ENCODE measurements around the gene ERV3-1. TPM values are rescaled to one million over a fixed set of nuclear protein-coding genes. Genes with fewer than 3 reads are reported as not detected.
"Not testable (repeated sequence)": the region's sequence is repeated elsewhere in the genome, so short reads cannot be mapped to it uniquely, and the experiment has no call there.

The ERV3-1 gene
- total and polyA plus RNA-seq, 2 experiments from 2014 or later, result 23.7 to 29.2 TPM

GRCh38 chr7:64951250-64951848 lies 55.1 kb downstream of the ERV3-1 start:
- TF ChIP-seq, protein P1, sequence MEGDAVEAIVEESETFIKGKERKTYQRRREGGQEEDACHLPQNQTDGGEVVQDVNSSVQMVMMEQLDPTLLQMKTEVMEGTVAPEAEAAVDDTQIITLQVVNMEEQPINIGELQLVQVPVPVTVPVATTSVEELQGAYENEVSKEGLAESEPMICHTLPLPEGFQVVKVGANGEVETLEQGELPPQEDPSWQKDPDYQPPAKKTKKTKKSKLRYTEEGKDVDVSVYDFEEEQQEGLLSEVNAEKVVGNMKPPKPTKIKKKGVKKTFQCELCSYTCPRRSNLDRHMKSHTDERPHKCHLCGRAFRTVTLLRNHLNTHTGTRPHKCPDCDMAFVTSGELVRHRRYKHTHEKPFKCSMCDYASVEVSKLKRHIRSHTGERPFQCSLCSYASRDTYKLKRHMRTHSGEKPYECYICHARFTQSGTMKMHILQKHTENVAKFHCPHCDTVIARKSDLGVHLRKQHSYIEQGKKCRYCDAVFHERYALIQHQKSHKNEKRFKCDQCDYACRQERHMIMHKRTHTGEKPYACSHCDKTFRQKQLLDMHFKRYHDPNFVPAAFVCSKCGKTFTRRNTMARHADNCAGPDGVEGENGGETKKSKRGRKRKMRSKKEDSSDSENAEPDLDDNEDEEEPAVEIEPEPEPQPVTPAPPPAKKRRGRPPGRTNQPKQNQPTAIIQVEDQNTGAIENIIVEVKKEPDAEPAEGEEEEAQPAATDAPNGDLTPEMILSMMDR (IDR thresholded peaks at IDR 0.05; ENCODE audit: low read depth, low read length), result peak; percentile 78
- Histone ChIP-seq H3K4me3 (no peak overlapping the region), H3K27me3 (peaks cover 43% of the 10 kb centered on the region), H3K4me1 (ENCODE audit: low read depth) (no peaks in the 10 kb centered on the region), H3K9me3 (ENCODE audit: low read depth) (no peaks in the 10 kb centered on the region), H3K36me3 (no peaks in the 10 kb centered on the region), H3K27ac (no peak overlapping the region)
- DNase-seq (ENCODE audit: low read depth in 1 of 2, low spot score in 1 of 2), result peak; percentile 56 to 74

DNA sequence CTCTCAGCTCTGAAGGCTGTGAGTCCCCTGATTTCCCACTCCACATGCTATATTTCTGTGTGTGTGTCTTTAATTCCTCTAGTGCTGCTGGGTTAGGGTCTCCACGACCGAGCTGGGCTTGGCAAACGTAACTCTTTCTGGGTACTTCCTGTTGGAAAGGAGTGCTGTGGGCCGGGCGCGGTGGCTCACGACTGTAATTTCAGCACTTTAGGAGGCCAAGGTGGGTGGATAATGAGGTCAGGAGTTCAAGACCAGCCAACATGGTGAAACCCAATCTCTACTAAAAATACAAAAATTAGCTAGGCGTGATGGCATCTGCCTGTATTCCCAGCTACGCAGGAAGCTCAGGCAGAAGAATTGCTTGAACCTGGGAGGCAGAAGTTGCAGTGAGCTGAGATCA lies 55.8 kb downstream of the ERV3-1 start:
- not testable (repeated sequence) for H3K36me3 ChIP-seq; H3K9me3 ChIP-seq (ENCODE audit: low read depth); H3K4me3 ChIP-seq; H3K27ac ChIP-seq; H3K4me1 ChIP-seq (ENCODE audit: low read depth)
- peaks cover 50% of the 10 kb centered on the region for H3K27me3 ChIP-seq
- DNase-seq (ENCODE audit: low read depth in 1 of 2, low spot score in 1 of 2), result peak in 1 of 2 donors; percentile 55

- H3K4me3 ChIP-seq; H3K36me3 ChIP-seq; H3K27ac ChIP-seq; H3K9me3 ChIP-seq (ENCODE audit: low read depth); DNase-seq (ENCODE audit: low read depth in 1 of 2, low spot score in 1 of 2); H3K4me1 ChIP-seq (ENCODE audit: low read depth): not testable (repeated sequence)
- peaks cover 52% of the 10 kb centered on the region for H3K27me3 ChIP-seq
These were observed 57.7 kb downstream of the ERV3-1 start for GRCh38 chr7:64948774-64949173.

DNA sequence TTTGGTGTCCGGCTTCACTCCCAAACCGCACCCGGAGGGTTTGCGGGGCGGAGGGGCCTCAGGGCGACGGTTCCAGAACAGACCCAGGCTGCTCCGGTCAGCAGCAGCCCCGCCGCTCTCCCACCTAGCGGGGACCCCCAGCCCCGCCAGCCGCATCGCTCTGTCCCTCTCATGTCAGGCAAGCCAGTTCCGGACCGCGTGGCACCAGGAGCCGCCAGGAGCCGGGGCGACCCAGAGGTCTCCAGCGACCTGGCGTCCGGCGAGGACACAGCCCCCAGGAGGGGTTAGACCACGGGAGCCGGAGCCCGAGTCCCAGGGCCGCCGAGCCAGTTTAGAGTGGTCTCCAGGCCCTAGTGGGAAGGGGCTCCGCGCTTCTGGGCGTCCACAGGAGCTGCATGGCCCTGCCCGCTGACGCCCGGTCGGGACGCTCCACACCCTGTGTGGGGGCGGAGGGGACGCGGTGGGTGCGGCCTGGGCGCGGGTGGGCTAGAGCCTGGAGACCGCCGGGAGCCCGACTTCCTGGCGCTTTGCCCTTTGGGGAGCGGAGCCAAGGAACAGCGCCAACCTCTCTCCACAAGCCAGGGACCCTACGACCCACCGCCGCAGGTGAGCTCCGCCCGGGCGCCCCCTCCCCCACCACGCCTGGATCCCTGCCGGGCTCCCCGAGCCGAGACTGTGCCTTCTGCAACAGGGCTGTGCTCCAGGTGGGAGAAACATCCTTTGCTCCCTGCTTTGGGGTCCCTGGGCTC lies 59.1 kb downstream of the ERV3-1 start:
- Histone ChIP-seq H3K4me3 (peak overlapping the region; percentile 17), H3K4me1 (ENCODE audit: low read depth) (no peaks in the 10 kb centered on the region), H3K36me3 (no peaks in the 10 kb centered on the region), H3K27me3 (peaks cover 52% of the 10 kb centered on the region), H3K27ac (no peak overlapping the region), H3K9me3 (ENCODE audit: low read depth) (no peaks in the 10 kb centered on the region)
- DNase-seq (ENCODE audit: low read depth in 1 of 2, low spot score in 1 of 2), result peak in 1 of 2 donors; percentile 7
- TF ChIP-seq, protein P1 (IDR thresholded peaks at IDR 0.05; ENCODE audit: low read depth, low read length), result no peak

- DNase-seq (ENCODE audit: low read depth in 1 of 2, low spot score in 1 of 2), result peak in 1 of 2 donors; percentile 32
- no peak overlapping the region for H3K4me3 ChIP-seq
- no peaks in the 10 kb centered on the region for H3K9me3 ChIP-seq (ENCODE audit: low read depth)
- H3K4me1 ChIP-seq (ENCODE audit: low read depth), result no peaks in the 10 kb centered on the region
- TF ChIP-seq, protein P1 (IDR thresholded peaks at IDR 0.05; ENCODE audit: low read depth, low read length), result peak; percentile 38
- peaks cover 52% of the 10 kb centered on the region for H3K27me3 ChIP-seq
- no peak overlapping the region for H3K27ac ChIP-seq
- H3K36me3 ChIP-seq, result no peaks in the 10 kb centered on the region
These were observed 59.7 kb downstream of the ERV3-1 start for GRCh38 chr7:64946772-64947171.

GRCh38 chr7:64945503-64946175 lies 60.8 kb downstream of the ERV3-1 start:
- H3K4me1 ChIP-seq (ENCODE audit: low read depth), result no peaks in the 10 kb centered on the region
- H3K4me3 ChIP-seq, result no peak overlapping the region
- H3K36me3 ChIP-seq, result no peaks in the 10 kb centered on the region
- H3K27ac ChIP-seq, result no peak overlapping the region
- TF ChIP-seq, protein P1 (IDR thresholded peaks at IDR 0.05; ENCODE audit: low read depth, low read length), result no peak
- peaks cover 51% of the 10 kb centered on the region for H3K27me3 ChIP-seq
- H3K9me3 ChIP-seq (ENCODE audit: low read depth), result no peaks in the 10 kb centered on the region
- DNase-seq (ENCODE audit: low read depth in 1 of 2, low spot score in 1 of 2), result no peak

DNA sequence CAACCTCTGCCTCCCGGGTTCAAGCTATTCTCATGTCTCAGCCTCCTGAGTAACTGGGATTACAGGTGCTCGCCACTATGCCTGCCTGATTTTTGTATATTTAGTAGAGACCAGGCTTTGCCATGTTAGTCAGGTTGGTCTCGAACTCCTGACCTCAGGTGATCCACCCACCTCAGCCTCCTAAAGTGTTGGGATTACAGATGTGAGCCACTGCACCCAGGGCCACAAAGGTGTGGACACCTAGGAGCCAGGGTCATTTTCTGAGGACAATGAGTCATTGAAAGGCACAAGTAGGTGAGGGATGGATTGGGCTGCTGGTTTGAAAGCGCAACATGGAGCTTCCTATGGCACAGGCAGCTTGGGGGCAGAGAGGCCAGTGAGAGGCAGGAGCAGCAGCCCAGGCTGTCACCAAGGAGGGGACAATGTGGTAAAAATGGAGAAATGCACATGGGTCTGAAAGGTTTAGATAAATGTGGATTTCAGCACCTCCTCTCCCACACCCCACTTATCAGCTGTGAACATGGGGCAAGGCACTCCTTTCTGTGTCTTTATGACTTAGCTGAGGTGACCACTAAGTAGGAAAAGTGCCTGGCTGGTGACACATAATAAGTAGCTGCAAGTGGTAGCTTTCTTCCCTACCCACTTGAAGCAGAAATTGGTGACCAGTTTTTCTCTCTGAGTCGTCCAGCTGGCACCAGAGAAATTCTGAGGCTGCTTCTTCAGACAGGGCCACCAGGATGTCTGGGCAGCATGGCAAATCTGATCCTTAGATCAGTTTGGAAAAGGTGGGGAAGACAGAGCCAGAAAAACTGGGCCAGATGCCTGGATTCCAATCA lies 61.6 kb downstream of the ERV3-1 start:
- peaks cover 43% of the 10 kb centered on the region for H3K27me3 ChIP-seq
- H3K4me3 ChIP-seq; H3K36me3 ChIP-seq; H3K9me3 ChIP-seq (ENCODE audit: low read depth); H3K27ac ChIP-seq; H3K4me1 ChIP-seq (ENCODE audit: low read depth): not testable (repeated sequence)
- peak in 1 of 2 donors; percentile 35 for DNase-seq (ENCODE audit: low read depth in 1 of 2, low spot score in 1 of 2)

Data from cardiac muscle cell (in vitro differentiated cells and primary cell).